OCI-LY7 (cell line): ENCODE measurements around the gene SAXO1. TPM values are rescaled to one million over a fixed set of nuclear protein-coding genes. Genes with fewer than 3 reads are reported as not detected.

Source experiments
- BruUV-seq: library from RNA; stranded (reverse); fragments of 400-500 nt; replicated peaks from 2 replicates; lab custom pipeline; 2021; lab: Mats Ljungman, UMichigan
- CTCF ChIA-PET: fragments of 300-600 bp; sonication (Branson Sonifier 250); formaldehyde crosslinking; loops from one replicate; lab custom pipeline; 2022; ENCODE audit warnings: antibody characterized with exemption; ENCODE audit not compliant: unreplicated experiment; lab: Charles Lee
- POLR2A ChIA-PET: fragments of 300-600 bp; sonication (Branson Sonifier 250); formaldehyde crosslinking; loops from one replicate; lab custom pipeline; 2022; ENCODE audit warnings: antibody characterized with exemption; lab: Charles Lee
- DNase-seq: peaks from one replicate; pipeline ENCODE4 v3.0.0-alpha.2; 2015; ENCODE audit warnings: low spot score
- H2AFZ ChIP-seq: fragments of 200-600 bp; sonication (generic), shearing (Covaris generic); 2 replicates; pipeline ENCODE4 v1.6.1; 2014; ENCODE audit warnings: mild to moderate bottlenecking, antibody characterized with exemption, low read length, moderate library complexity
- H3K27ac ChIP-seq: fragments of 200-600 bp; sonication (generic); 2 replicates; pipeline ENCODE4 v1.5.1; 2014; ENCODE audit warnings: mixed run types, low read depth, mild to moderate bottlenecking, moderate library complexity, low read length, inconsistent platforms; ENCODE audit not compliant: poor library complexity, severe bottlenecking
- H3K36me3 ChIP-seq: fragments of 200-600 bp; sonication (generic); 2 replicates; pipeline ENCODE4 v1.6.1; 2014; ENCODE audit warnings: mild to moderate bottlenecking, antibody characterized with exemption, low read length, moderate library complexity, mixed read lengths; ENCODE audit not compliant: insufficient read depth
- H3K4me1 ChIP-seq: fragments of 200-600 bp; sonication (generic); 2 replicates; pipeline ENCODE4 v1.5.1; 2014; ENCODE audit warnings: mild to moderate bottlenecking, low read length; ENCODE audit not compliant: insufficient read depth, poor library complexity, severe bottlenecking
- H3K4me2 ChIP-seq: fragments of 200-600 bp; sonication (generic); 2 replicates; pipeline ENCODE4 v1.6.1; 2014; ENCODE audit warnings: mild to moderate bottlenecking, low read length
- H3K4me3 ChIP-seq: fragments of 200-600 bp; sonication (generic); 2 replicates; pipeline ENCODE4 v1.5.1; 2014; ENCODE audit warnings: mild to moderate bottlenecking, low read depth, low read length; ENCODE audit not compliant: poor library complexity, severe bottlenecking
- H3K79me2 ChIP-seq: fragments of 200-600 bp; sonication (generic); 2 replicates; pipeline ENCODE4 v1.6.1; 2016; ENCODE audit warnings: low read depth, mild to moderate bottlenecking, low read length, moderate library complexity, mixed read lengths; ENCODE audit not compliant: insufficient read depth
- H3K9me2 ChIP-seq: fragments of 200-600 bp; sonication (generic); 2 replicates; pipeline ENCODE4 v1.6.1; 2016; ENCODE audit warnings: mild to moderate bottlenecking, low read length, mixed read lengths; ENCODE audit not compliant: insufficient read depth
- H3K9me3 ChIP-seq: fragments of 200-600 bp; sonication (generic); 2 replicates; pipeline ENCODE4 v1.6.1; 2014; ENCODE audit warnings: mild to moderate bottlenecking, mixed run types, low read length, mixed read lengths
- H4K20me1 ChIP-seq: fragments of 200-600 bp; sonication (generic); 2 replicates; pipeline ENCODE4 v1.6.1; 2014; ENCODE audit warnings: mild to moderate bottlenecking, antibody characterized with exemption, low read length, moderate library complexity, mixed read lengths; ENCODE audit not compliant: insufficient read depth
- EZH2phosphoT487 ChIP-seq: fragments of 200-600 bp; sonication (generic); IDR thresholded peaks from 2 replicates; pipeline ENCODE4 v1.6.1; 2018; ENCODE audit warnings: low read depth, borderline replicate concordance, mild to moderate bottlenecking, mixed run types, antibody characterized with exemption, low read length, moderate library complexity, mixed read lengths
- intact Hi-C: fragments of 100-400 bp; cut with micrococcal nuclease; formaldehyde crosslinking; loops from one replicate; pipeline ENCODE4 v1.10.0; 2022; ENCODE audit not compliant: unreplicated experiment
- total RNA-seq, 2 experiments: library from RNA; depleted of rRNA in 1 of 2; stranded (reverse); fragments of >200 nt in 1 of 2; shearing (Covaris generic) in 1 of 2; gene quantifications; 2 replicates each; pipeline ENCODE4 v1.2.3, GENCODE V29; 2014 to 2022
- TF ChIP-seq, protein P1 (sequence below): fragments of 200-600 bp; sonication (generic); conservative IDR thresholded peaks from 2 replicates; pipeline ENCODE4 v1.5.1; 2014; ENCODE audit warnings: mild to moderate bottlenecking, antibody characterized with exemption, low read length, moderate library complexity, mixed read lengths

SAXO1 gene
- total RNA-seq, 2 experiments from 2014 or later = 0.63 TPM; not detected in 1

DNA sequence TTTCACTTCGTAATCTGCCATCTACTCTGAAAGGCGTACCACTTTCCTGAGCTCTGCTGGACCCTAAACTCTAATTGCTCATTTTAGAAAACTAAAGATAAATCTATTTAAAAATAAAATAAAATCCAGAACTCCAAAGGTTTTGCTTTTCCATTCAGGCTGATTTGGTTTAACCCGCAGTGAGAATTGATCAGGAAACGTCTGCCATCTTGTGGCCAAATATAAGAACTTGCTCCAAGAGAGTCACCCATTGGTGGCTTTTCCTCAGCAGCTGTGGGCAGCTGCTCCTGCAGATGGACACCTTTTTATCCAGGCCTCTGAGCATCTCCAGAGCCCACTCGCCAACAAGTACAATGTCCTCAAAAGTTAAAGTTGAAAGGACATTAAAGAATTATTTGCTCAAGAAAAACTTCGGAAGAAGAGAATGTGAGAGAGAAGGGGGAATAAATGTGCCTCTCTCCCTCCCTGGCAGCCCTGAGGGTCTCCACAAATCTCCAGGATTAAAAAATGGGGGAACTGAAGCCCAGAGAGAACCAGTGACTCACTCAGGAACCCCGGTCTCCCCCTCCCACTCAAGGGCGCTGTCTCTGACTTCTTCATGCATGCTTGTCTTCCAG is 4.1 kb downstream of the SAXO1 start:
- H3K4me3 ChIP-seq = no peak overlapping the region
- no peak overlapping the region for H3K4me2 ChIP-seq
- H3K79me2 ChIP-seq = no peaks in the 10 kb centered on the region
- ChIA-PET POLR2A (interaction anchor here (0.5 to 0.9 kb wide), 2 partner anchors 39 to 387 kb away, joined by 3 to 4 read pairs; no protein-coding TSS in a partner anchor), CTCF (no interaction called here)
- intact Hi-C loops = loop anchor here (5.0 kb wide), 1 partner anchor 772 kb away; no protein-coding TSS in a partner anchor
- BruUV-seq = no TSS peak
- H2AFZ ChIP-seq = no peak overlapping the region
- H3K36me3 ChIP-seq = no peaks in the 10 kb centered on the region
- no peaks in the 10 kb centered on the region for H3K9me3 ChIP-seq
- no peaks in the 10 kb centered on the region for H4K20me1 ChIP-seq
- no peak overlapping the region for H3K27ac ChIP-seq
- no peak for TF ChIP-seq EZH2phosphoT487
- TF ChIP-seq, protein P1, sequence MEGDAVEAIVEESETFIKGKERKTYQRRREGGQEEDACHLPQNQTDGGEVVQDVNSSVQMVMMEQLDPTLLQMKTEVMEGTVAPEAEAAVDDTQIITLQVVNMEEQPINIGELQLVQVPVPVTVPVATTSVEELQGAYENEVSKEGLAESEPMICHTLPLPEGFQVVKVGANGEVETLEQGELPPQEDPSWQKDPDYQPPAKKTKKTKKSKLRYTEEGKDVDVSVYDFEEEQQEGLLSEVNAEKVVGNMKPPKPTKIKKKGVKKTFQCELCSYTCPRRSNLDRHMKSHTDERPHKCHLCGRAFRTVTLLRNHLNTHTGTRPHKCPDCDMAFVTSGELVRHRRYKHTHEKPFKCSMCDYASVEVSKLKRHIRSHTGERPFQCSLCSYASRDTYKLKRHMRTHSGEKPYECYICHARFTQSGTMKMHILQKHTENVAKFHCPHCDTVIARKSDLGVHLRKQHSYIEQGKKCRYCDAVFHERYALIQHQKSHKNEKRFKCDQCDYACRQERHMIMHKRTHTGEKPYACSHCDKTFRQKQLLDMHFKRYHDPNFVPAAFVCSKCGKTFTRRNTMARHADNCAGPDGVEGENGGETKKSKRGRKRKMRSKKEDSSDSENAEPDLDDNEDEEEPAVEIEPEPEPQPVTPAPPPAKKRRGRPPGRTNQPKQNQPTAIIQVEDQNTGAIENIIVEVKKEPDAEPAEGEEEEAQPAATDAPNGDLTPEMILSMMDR = peak; percentile 90
- H3K4me1 ChIP-seq = no peaks in the 10 kb centered on the region
- no peaks in the 10 kb centered on the region for H3K9me2 ChIP-seq
- DNase-seq = peak; percentile 52

- POLR2A ChIA-PET = no interaction called here
- Histone ChIP-seq H3K9me2 (no peaks in the 10 kb centered on the region), H4K20me1 (no peaks in the 10 kb centered on the region), H3K27ac (no peak overlapping the region), H3K4me3 (no peak overlapping the region), H2AFZ (no peak overlapping the region), H3K9me3 (no peaks in the 10 kb centered on the region), H3K79me2 (no peaks in the 10 kb centered on the region), H3K4me2 (no peak overlapping the region), H3K36me3 (no peaks in the 10 kb centered on the region), H3K4me1 (no peaks in the 10 kb centered on the region)
- DNase-seq = no peak
- TF ChIP-seq, protein P1 = no peak
- TF ChIP-seq EZH2phosphoT487 = no peak
- intact Hi-C loops = loop anchor here (5.0 kb wide), 1 partner anchor 771 kb away; no protein-coding TSS in a partner anchor
- CTCF ChIA-PET = no interaction called here
- no TSS peak for BruUV-seq
Observed at GRCh38 chr9:19027825-19028224, 5.2 kb downstream of the SAXO1 start.

DNA sequence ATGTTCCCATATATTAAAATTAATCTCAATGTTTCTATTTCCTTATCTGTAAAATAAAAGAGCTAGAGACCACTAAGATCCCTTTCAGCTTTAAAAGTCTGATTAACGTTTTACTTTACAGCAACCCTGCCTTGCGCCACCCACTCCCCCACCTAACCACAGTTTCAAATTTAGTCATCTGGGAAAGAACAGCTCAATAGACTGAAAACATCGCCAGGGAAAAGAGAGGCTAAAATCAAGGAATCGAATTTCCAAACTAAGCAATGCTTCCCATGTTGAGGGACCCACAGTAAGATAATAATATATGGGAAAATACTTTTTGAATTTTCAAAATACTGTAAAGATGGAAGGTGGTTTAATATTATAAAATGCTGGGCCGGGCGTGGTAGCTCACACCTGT is 6.6 kb downstream of the SAXO1 start:
- BruUV-seq = no TSS peak
- intact Hi-C loops = loop anchor here (5.0 kb wide), 1 partner anchor 769 kb away; no protein-coding TSS in a partner anchor
- Histone ChIP-seq H3K4me3 (no peak overlapping the region), H3K9me3 (no peaks in the 10 kb centered on the region), H4K20me1 (no peaks in the 10 kb centered on the region), H3K36me3 (no peaks in the 10 kb centered on the region), H3K4me2 (no peak overlapping the region), H3K79me2 (no peaks in the 10 kb centered on the region), H3K4me1 (no peaks in the 10 kb centered on the region), H3K27ac (no peak overlapping the region), H3K9me2 (no peaks in the 10 kb centered on the region), H2AFZ (no peak overlapping the region)
- TF ChIP-seq EZH2phosphoT487 = no peak
- TF ChIP-seq, protein P1 = no peak
- ChIA-PET POLR2A (no interaction called here), CTCF (no interaction called here)
- DNase-seq = no peak
